ENCODE measurements around the gene CELF2.
"Not testable (repeated sequence)": the region's sequence is repeated elsewhere in the genome, so short reads cannot be mapped to it uniquely, and the experiment has no call there.

The CELF2 gene

DNA sequence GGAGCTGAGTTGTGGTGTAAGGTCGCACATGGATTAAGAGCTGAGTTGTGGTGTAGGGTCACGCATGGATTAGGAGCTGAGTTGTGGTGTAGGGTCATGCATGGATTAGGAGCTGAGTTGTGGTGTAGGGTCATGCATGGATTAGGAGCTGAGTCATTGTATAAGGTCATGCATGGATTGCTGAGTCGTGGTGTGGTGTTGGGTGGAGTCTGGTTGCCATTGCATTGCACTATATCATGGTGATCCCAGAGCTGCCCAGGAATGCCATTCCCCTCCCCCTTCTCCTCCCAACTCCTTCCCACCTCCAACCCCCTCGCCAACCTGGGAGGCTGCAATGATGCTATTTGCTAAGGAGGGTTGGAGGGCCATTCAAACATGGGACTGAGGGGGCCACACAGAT is 349.2 kb downstream of the CELF2 start:
- not testable (repeated sequence) for DNase-seq

DNA sequence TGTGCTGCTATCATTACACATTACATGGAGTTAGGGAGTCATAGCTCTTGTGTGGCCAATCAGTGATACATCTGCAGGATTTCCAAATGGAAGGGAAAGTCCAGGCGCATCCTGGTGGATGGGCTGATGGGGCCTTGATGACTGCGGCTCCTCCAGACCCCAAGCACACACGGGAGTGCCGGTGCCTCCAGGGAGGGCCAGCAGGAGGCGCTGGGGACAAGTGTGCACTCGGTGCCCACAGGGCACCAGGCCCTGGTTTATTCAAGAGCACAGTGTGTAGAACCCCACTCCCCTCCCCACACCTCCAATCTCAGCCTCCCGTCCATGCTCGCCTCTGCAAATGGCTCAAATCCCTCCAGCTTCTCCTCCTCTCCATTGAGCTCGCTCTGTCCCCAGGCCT is 349.8 kb downstream of the CELF2 start:
- DNase-seq: no peak

- no peak for DNase-seq
Observed at GRCh38 chr10:11373717-11374171, 356.1 kb downstream of the CELF2 start.

GRCh38 chr10:11377267-11377666 is 359.6 kb downstream of the CELF2 start:
- no peak for DNase-seq

DNA sequence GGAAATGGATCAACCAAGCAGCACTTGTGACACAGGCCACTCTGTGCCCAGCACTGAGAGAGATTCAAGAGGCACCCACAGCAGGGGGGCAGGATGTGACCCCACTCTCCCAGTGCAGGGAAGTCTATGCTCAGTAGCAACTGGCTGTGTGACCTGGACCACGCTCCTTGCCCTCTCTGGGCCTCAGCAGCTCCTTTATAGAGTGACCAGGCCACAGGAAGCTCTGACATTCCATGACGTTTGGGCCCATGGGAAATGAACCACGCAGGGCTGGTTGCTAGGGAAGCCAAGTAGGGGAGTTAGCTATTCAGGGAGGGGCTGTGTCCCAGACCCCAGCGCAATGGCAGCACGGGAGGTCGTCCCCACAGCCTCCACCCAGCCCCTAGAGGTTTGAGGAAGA is 361.2 kb downstream of the CELF2 start:
- no peak for DNase-seq

- DNase-seq: no peak
Observed at GRCh38 chr10:11379771-11380170, 362.1 kb downstream of the CELF2 start.

GRCh38 chr10:11381023-11381422 is 363.4 kb downstream of the CELF2 start:
- DNase-seq: no peak

DNA sequence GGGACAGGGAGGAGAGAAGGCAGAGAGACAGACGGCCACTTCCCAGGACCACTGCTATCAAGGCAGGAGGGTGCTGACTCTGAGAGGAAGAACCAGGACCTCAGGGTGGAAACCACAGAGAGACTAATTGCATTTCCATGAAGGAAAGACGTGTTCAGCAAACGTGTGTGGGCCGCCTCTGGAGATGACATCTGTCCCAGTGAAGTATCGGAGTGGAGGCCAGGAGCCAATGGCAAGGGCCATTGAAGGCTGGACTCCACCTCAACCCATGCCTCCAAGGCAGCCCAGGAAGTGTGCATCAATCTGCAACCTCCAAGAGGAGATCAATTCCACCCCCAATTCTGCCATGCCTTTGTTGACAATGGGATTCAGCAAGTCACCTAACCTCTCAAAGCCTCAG is 363.8 kb downstream of the CELF2 start:
- no peak for DNase-seq

GRCh38 chr10:11382187-11382586 is 364.5 kb downstream of the CELF2 start:
- DNase-seq: no peak

DNA sequence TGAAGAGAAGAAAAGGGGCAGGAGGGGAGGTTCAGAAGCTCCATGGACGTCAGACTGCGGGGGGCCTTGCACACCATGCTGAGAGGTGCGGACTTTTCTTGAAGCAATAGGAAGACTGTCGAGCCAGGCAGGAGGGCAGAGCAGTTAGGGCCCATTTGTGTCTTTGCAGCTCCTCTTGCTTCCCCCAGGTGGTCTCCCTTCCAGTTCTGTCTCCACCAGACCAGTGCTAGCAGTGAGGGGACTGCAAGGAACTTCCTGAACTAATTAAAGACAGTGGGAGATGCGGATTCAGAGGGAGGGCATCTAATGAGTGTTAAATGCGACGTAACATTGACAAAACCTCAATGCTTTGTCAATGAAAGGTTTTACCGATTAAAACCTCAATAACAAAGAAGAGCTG is 368.4 kb downstream of the CELF2 start:
- no peak for DNase-seq
